NT2/D1 (cell line): ENCODE data around the gene MAML2.

Experiments used
- SUZ12 ChIP-seq: IDR thresholded peaks from 2 replicates; pipeline ENCODE4 v1.6.1; 2011; ENCODE audit not compliant: insufficient read length, insufficient read depth; ENCODE audit errors: extremely low read depth
- YY1 ChIP-seq: IDR thresholded peaks from 2 replicates; pipeline ENCODE4 v1.6.1; 2011; ENCODE audit not compliant: insufficient read length, insufficient read depth
- ZNF274 ChIP-seq: IDR thresholded peaks from 2 replicates; pipeline ENCODE4 v1.6.1; 2011; ENCODE audit warnings: mild to moderate bottlenecking, low read depth, low read length

GRCh38 chr11:96237766-96238266, 105.2 kb downstream of the MAML2 start:
- TF ChIP-seq SUZ12 (no peak), ZNF274 (no peak), YY1 (no peak)
